Measurements from ENCODE around the gene ENPP3.

DNA sequence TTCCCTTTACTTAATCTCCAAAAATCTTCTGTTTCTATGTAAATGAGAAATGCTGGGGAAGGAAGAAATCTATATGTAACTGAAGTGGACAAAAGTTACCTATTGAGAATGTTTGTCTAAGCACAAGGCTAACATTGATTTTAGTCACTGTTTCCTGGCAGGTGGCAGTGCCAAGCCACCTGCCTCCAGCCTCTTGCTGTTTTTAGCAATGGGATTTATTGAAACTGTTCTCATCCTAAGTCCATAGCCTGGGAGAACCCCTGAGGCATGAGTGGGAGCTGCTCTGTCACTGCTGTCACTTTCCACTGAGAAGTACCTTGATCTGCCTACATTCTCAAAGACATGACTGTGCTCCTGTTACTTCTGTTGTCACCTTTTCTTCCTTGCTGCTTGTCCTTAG lies 14.7 kb downstream of the ENPP3 start:
- TF ChIP-seq EZH2 (IDR thresholded peaks at IDR 0.05; ENCODE audit: borderline replicate concordance, low read depth, low read length) (no peak), MAZ (CRISPR knock-in tag; conservative IDR thresholded peaks at IDR 0.05 in 1 of 2, IDR thresholded peaks at IDR 0.05 in 1 of 2) (no peak), RCOR1 (IDR thresholded peaks at IDR 0.05; ENCODE audit: borderline replicate concordance in 1 of 2, low read depth in 2 of 2, low read length in 2 of 2) (no peak), MAFG (tag; conservative IDR thresholded peaks at IDR 0.05) (no peak)
- TF ChIP-seq, protein P1, sequence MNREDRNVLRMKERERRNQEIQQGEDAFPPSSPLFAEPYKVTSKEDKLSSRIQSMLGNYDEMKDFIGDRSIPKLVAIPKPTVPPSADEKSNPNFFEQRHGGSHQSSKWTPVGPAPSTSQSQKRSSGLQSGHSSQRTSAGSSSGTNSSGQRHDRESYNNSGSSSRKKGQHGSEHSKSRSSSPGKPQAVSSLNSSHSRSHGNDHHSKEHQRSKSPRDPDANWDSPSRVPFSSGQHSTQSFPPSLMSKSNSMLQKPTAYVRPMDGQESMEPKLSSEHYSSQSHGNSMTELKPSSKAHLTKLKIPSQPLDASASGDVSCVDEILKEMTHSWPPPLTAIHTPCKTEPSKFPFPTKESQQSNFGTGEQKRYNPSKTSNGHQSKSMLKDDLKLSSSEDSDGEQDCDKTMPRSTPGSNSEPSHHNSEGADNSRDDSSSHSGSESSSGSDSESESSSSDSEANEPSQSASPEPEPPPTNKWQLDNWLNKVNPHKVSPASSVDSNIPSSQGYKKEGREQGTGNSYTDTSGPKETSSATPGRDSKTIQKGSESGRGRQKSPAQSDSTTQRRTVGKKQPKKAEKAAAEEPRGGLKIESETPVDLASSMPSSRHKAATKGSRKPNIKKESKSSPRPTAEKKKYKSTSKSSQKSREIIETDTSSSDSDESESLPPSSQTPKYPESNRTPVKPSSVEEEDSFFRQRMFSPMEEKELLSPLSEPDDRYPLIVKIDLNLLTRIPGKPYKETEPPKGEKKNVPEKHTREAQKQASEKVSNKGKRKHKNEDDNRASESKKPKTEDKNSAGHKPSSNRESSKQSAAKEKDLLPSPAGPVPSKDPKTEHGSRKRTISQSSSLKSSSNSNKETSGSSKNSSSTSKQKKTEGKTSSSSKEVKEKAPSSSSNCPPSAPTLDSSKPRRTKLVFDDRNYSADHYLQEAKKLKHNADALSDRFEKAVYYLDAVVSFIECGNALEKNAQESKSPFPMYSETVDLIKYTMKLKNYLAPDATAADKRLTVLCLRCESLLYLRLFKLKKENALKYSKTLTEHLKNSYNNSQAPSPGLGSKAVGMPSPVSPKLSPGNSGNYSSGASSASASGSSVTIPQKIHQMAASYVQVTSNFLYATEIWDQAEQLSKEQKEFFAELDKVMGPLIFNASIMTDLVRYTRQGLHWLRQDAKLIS (CRISPR knock-in tag; IDR thresholded peaks at IDR 0.05) = no peak
